OCI-LY7 (cell line): ENCODE results near the gene PDLIM3. TPM values are rescaled to one million over a fixed set of nuclear protein-coding genes. Genes with fewer than 3 reads are reported as not detected.

ENCODE experiments used
- BruUV-seq: library from RNA; stranded (reverse); fragments of 400-500 nt; replicated peaks from 2 replicates; lab custom pipeline; 2021; lab: Mats Ljungman, UMichigan
- CTCF ChIA-PET: fragments of 300-600 bp; sonication (Branson Sonifier 250); formaldehyde crosslinking; loops from one replicate; lab custom pipeline; 2022; ENCODE audit warnings: antibody characterized with exemption; ENCODE audit not compliant: unreplicated experiment; lab: Charles Lee
- POLR2A ChIA-PET: fragments of 300-600 bp; sonication (Branson Sonifier 250); formaldehyde crosslinking; loops from one replicate; lab custom pipeline; 2022; ENCODE audit warnings: antibody characterized with exemption; lab: Charles Lee
- DNase-seq: peaks from one replicate; pipeline ENCODE4 v3.0.0-alpha.2; 2015; ENCODE audit warnings: low spot score
- H2AFZ ChIP-seq: fragments of 200-600 bp; sonication (generic), shearing (Covaris generic); 2 replicates; pipeline ENCODE4 v1.6.1; 2014; ENCODE audit warnings: mild to moderate bottlenecking, antibody characterized with exemption, low read length, moderate library complexity
- H3K27ac ChIP-seq: fragments of 200-600 bp; sonication (generic); 2 replicates; pipeline ENCODE4 v1.5.1; 2014; ENCODE audit warnings: mixed run types, low read depth, mild to moderate bottlenecking, moderate library complexity, low read length, inconsistent platforms; ENCODE audit not compliant: poor library complexity, severe bottlenecking
- H3K36me3 ChIP-seq: fragments of 200-600 bp; sonication (generic); 2 replicates; pipeline ENCODE4 v1.6.1; 2014; ENCODE audit warnings: mild to moderate bottlenecking, antibody characterized with exemption, low read length, moderate library complexity, mixed read lengths; ENCODE audit not compliant: insufficient read depth
- H3K4me1 ChIP-seq: fragments of 200-600 bp; sonication (generic); 2 replicates; pipeline ENCODE4 v1.5.1; 2014; ENCODE audit warnings: mild to moderate bottlenecking, low read length; ENCODE audit not compliant: insufficient read depth, poor library complexity, severe bottlenecking
- H3K4me2 ChIP-seq: fragments of 200-600 bp; sonication (generic); 2 replicates; pipeline ENCODE4 v1.6.1; 2014; ENCODE audit warnings: mild to moderate bottlenecking, low read length
- H3K4me3 ChIP-seq: fragments of 200-600 bp; sonication (generic); 2 replicates; pipeline ENCODE4 v1.5.1; 2014; ENCODE audit warnings: mild to moderate bottlenecking, low read depth, low read length; ENCODE audit not compliant: poor library complexity, severe bottlenecking
- H3K79me2 ChIP-seq: fragments of 200-600 bp; sonication (generic); 2 replicates; pipeline ENCODE4 v1.6.1; 2016; ENCODE audit warnings: low read depth, mild to moderate bottlenecking, low read length, moderate library complexity, mixed read lengths; ENCODE audit not compliant: insufficient read depth
- H3K9me2 ChIP-seq: fragments of 200-600 bp; sonication (generic); 2 replicates; pipeline ENCODE4 v1.6.1; 2016; ENCODE audit warnings: mild to moderate bottlenecking, low read length, mixed read lengths; ENCODE audit not compliant: insufficient read depth
- H3K9me3 ChIP-seq: fragments of 200-600 bp; sonication (generic); 2 replicates; pipeline ENCODE4 v1.6.1; 2014; ENCODE audit warnings: mild to moderate bottlenecking, mixed run types, low read length, mixed read lengths
- H4K20me1 ChIP-seq: fragments of 200-600 bp; sonication (generic); 2 replicates; pipeline ENCODE4 v1.6.1; 2014; ENCODE audit warnings: mild to moderate bottlenecking, antibody characterized with exemption, low read length, moderate library complexity, mixed read lengths; ENCODE audit not compliant: insufficient read depth
- CTCF ChIP-seq: fragments of 200-600 bp; sonication (generic); conservative IDR thresholded peaks from 2 replicates; pipeline ENCODE4 v1.5.1; 2014; ENCODE audit warnings: mild to moderate bottlenecking, antibody characterized with exemption, low read length, moderate library complexity, mixed read lengths
- EZH2phosphoT487 ChIP-seq: fragments of 200-600 bp; sonication (generic); IDR thresholded peaks from 2 replicates; pipeline ENCODE4 v1.6.1; 2018; ENCODE audit warnings: low read depth, borderline replicate concordance, mild to moderate bottlenecking, mixed run types, antibody characterized with exemption, low read length, moderate library complexity, mixed read lengths
- intact Hi-C: fragments of 100-400 bp; cut with micrococcal nuclease; formaldehyde crosslinking; loops from one replicate; pipeline ENCODE4 v1.10.0; 2022; ENCODE audit not compliant: unreplicated experiment
- total RNA-seq, 2 experiments: library from RNA; depleted of rRNA in 1 of 2; stranded (reverse); fragments of >200 nt in 1 of 2; shearing (Covaris generic) in 1 of 2; gene quantifications; 2 replicates each; pipeline ENCODE4 v1.2.3, GENCODE V29; 2014 to 2022

PDLIM3 gene
- total RNA-seq, 2 experiments from 2014 or later = 0.03 TPM; not detected in 1

DNA sequence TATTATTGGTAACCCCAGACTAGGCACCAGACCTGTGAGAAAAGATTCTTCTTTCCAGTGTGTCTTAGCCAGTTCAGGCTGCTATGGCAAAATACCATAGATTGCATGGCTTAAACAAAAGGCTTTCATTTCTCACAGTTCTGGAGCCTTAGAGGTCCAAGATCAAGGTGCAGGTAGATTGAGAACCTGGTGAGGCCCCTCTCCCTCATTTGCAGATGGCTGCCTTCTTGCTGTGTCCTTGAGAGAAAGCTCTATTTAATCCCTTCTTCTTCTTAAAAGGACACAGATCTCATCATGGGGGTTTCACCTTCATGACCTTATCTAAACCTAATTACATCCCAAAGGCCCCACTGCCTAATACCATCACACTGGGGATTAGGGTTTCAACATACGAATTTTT is 3.5 kb upstream of the PDLIM3 start:
- no peaks in the 10 kb centered on the region for H3K79me2 ChIP-seq
- intact Hi-C loops = no loop called here
- no TSS peak for BruUV-seq
- POLR2A ChIA-PET = interaction anchor here (0.8 kb wide), 1 partner anchor 12 kb away, joined by 3 read pairs; no protein-coding TSS in a partner anchor
- H3K9me3 ChIP-seq = no peaks in the 10 kb centered on the region
- H3K36me3 ChIP-seq = no peaks in the 10 kb centered on the region
- DNase-seq = no peak
- H3K4me3 ChIP-seq = no peak overlapping the region
- no peaks in the 10 kb centered on the region for H3K9me2 ChIP-seq
- no peak overlapping the region for H2AFZ ChIP-seq
- TF ChIP-seq CTCF = no peak
- TF ChIP-seq EZH2phosphoT487 = no peak
- CTCF ChIA-PET = no interaction called here
- no peak overlapping the region for H3K4me2 ChIP-seq
- H3K27ac ChIP-seq = no peak overlapping the region
- H3K4me1 ChIP-seq = no peaks in the 10 kb centered on the region
- H4K20me1 ChIP-seq = no peaks in the 10 kb centered on the region

DNA sequence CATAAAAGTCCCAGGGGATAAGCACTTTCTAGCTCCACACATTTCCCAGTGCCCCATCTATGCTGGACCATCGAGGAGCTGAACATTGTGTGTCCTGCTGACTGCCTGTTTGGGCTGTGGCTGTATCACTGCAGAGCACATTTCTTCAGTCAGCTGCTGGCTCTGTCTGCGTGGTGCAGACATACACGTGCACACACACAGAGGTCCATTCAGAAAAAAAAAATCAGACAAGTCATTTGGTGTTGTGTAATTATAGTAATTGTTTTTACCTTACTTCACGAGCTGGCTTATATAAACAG is 1.1 kb upstream of the PDLIM3 start:
- no peak for DNase-seq
- TF ChIP-seq CTCF (no peak), EZH2phosphoT487 (no peak)
- no peak overlapping the region for H3K27ac ChIP-seq
- H3K9me3 ChIP-seq = no peaks in the 10 kb centered on the region
- intact Hi-C loops = no loop called here
- no peaks in the 10 kb centered on the region for H4K20me1 ChIP-seq
- ChIA-PET CTCF (no interaction called here), POLR2A (interaction anchor here (0.7 to 1.2 kb wide), 3 partner anchors 8 to 72 kb away, joined by 3 to 4 read pairs (median 4); no protein-coding TSS in a partner anchor)
- no TSS peak for BruUV-seq
- H3K36me3 ChIP-seq = no peaks in the 10 kb centered on the region
- H2AFZ ChIP-seq = no peak overlapping the region
- no peaks in the 10 kb centered on the region for H3K79me2 ChIP-seq
- no peak overlapping the region for H3K4me2 ChIP-seq
- no peaks in the 10 kb centered on the region for H3K9me2 ChIP-seq
- no peak overlapping the region for H3K4me3 ChIP-seq
- H3K4me1 ChIP-seq = no peaks in the 10 kb centered on the region

- no peak for TF ChIP-seq EZH2phosphoT487
- no peak for TF ChIP-seq CTCF
- no peak for DNase-seq
- no peak overlapping the region for H3K4me2 ChIP-seq
- POLR2A ChIA-PET = interaction anchor here (0.7 to 1.2 kb wide), 3 partner anchors 8 to 73 kb away, joined by 3 to 4 read pairs (median 4); no protein-coding TSS in a partner anchor
- H4K20me1 ChIP-seq = no peaks in the 10 kb centered on the region
- no peak overlapping the region for H3K27ac ChIP-seq
- no peaks in the 10 kb centered on the region for H3K9me2 ChIP-seq
- no peak overlapping the region for H2AFZ ChIP-seq
- no peak overlapping the region for H3K4me3 ChIP-seq
- no peaks in the 10 kb centered on the region for H3K36me3 ChIP-seq
- CTCF ChIA-PET = no interaction called here
- BruUV-seq = no TSS peak
- no peaks in the 10 kb centered on the region for H3K4me1 ChIP-seq
- H3K9me3 ChIP-seq = no peaks in the 10 kb centered on the region
- H3K79me2 ChIP-seq = no peaks in the 10 kb centered on the region
- intact Hi-C loops = no loop called here
These were observed 504 bp upstream of the PDLIM3 start for GRCh38 chr4:185535612-185536410.
